HUDEP-2 (cell line): Measurements from ENCODE around the gene FBXO45.
A peak's percentile ranks its signal among the peaks of the same experiment; 100 is the strongest.
"Not testable (repeated sequence)": the region's sequence is repeated elsewhere in the genome, so short reads cannot be mapped to it uniquely, and the experiment has no call there.

Source experiments
- DNase-seq, 76 experiments: peaks; one replicate each; lab custom pipeline; 2025; ENCODE audit not compliant: unreplicated experiment in 76 of 76; lab: John Stamatoyannopoulos, UW

The FBXO45 gene

DNA sequence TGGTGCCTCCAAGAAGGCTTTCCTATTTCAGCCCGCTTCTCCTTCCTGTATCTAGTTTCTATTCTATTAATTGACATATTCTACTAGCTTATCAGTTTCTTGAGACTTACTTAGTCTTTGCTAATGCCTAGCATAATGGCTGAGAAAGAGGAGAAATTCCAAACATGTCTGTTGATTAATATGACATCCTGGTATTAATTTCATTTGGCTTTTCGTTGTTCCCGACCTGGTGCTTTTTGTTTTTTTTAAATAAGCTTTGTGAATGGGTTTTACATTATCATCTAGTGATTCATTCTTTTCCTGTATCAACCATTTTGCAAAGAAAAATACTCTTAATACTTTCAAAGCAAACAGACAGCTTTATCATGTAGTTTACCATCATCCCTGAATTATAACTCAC, 13.2 kb upstream of the FBXO45 start:
- DNase-seq, result no peak

- DNase-seq, result no peak
These were observed 11.2 kb upstream of the FBXO45 start for GRCh38 chr3:196557236-196557635.

DNA sequence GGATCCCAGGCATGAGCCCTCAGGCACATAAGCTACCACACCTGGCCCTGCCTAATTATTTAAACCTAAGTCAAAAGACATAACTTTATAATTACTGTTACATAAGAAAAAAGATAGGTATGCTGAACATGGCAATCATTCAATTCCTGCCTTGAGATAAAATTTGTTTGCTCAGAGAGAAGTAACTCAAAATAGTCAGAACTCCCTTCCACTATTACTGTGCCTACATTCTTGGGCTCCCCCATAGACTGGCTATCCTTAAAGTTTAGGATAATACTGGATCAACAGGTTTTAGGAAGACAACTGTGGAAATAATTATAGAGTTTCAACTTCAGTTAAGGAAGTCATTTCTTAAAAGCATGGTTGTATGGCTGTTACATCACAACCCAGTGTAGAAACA, 10.0 kb upstream of the FBXO45 start:
- DNase-seq, result no peak

DNA sequence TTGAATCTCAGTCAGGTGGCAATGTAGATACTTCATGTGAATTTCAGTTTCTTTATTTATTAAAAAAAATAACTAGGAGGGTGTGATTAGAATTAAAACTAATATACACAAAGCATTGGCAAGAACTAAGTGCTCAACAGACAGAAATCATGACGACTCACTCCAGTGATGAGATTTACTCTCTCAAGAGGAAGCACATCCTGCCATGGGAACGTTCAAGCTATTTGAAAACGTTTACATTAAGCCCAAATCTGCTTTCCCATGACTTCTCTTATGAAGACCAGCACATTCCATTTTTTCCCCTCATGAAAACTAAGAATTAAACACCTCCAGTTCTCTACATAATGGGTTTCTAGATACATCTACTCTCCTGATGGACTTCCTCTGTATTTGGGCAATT, 8.6 kb upstream of the FBXO45 start:
- no peak for DNase-seq

DNA sequence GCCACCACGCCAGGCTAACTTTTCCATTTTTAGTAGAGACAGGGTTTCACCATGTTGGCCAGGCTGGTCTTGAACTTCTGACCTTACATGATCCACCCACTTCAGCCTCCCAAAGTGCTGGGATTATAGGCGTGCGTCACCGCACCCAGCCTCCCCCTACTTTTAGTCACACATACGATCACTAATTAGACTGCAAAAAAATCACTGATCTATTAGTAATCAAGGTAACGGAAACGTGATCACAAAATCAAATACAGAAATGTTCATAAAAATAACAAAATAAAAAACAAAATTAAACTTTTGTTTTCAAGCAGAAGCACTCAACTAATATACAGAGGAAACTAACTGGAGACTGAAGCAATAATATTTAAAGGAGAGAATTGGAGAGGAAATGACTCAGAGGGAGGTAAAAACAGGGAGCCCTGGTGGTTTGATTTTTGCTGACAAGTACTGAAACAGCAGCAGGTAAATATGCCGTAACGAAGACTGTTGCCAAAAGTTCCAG, 4.7 kb upstream of the FBXO45 start:
- no peak for DNase-seq

DNA sequence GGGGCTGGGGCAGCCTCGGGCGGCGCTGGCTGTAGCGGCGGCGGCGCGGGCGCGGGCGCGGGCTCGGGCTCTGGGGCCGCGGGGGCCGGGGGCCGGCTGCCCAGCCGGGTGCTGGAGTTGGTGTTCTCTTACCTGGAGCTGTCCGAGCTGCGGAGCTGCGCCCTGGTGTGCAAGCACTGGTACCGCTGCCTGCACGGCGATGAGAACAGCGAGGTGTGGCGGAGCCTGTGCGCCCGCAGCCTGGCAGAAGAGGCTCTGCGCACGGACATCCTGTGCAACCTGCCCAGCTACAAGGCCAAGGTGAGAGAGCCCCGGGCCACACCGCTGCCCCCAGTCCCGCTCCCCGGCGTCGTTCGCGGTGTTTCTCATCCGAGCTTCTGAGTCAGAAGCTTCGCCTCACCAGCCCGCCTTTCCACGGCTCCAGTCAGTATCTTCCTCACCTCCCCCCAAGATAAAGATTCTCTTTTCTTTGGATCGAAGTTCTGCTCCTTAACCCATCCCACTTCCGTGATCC, 600 bp downstream of the FBXO45 start:
- DNase-seq, result peak in 29 of 76 experiments; percentile 5 to 57 (median 31)

GRCh38 chr3:196570332-196570731, 1.9 kb downstream of the FBXO45 start:
- DNase-seq, result not testable (repeated sequence)

DNA sequence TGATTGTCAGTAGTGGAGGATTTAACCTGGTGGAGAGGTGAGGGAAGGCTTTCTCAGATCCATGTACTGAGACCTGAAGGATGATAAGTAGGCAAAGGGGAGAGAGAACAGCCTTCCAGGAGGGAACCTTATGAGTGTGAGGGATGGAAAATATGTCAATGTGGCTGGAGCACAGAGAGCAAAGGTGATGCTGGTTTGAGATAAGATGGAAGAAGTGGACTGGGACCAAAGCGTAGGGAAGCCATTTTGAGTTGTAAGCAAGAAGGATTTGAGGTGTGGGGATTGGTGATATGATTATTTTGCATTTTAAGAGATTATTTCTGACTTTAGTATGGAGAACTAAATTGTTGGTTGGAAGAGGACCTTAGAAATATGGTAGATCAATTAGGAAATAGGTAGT, 3.9 kb downstream of the FBXO45 start:
- no peak for DNase-seq

GRCh38 chr3:196585044-196585757, 16.7 kb downstream of the FBXO45 start:
- DNase-seq, result no peak

- no peak for DNase-seq
These were observed 21.8 kb downstream of the FBXO45 start for GRCh38 chr3:196590279-196590678.

GRCh38 chr3:196596355-196596754, 27.9 kb downstream of the FBXO45 start:
- DNase-seq, result no peak

- peak in 1 of 76 experiments; percentile 12 for DNase-seq
These were observed 29.7 kb downstream of the FBXO45 start for GRCh38 chr3:196597971-196598733.

DNA sequence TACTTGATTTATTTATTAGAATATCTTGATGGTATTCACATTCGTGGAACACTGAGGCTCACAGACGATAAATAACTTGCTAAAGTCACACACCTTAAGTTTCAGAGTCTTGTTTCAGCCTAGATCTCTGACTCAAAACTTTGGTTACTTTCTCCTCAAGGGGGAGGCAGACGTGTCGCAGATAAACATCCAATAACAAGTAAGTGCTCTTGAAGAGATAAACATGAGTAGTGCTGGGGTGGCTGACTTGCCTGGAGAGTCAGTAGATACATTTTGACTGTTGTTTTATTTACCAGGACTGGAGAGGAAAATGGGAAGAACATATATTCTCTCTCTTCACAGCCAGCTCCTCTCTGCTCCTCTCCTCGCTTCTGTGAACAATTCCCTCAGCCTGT, 31.3 kb downstream of the FBXO45 start:
- DNase-seq, result peak in 38 of 76 experiments; percentile 4 to 69 (median 32)

- no peak for DNase-seq
These were observed 31.9 kb downstream of the FBXO45 start for GRCh38 chr3:196600359-196600758.

GRCh38 chr3:196602673-196603072, 34.2 kb downstream of the FBXO45 start:
- no peak for DNase-seq

- DNase-seq, result peak in 68 of 76 experiments; percentile 18 to 87 (median 62)
These were observed 35.2 kb downstream of the FBXO45 start for GRCh38 chr3:196603683-196604082.

- no peak for DNase-seq
These were observed 36.1 kb downstream of the FBXO45 start for GRCh38 chr3:196604548-196604947.

GRCh38 chr3:196608693-196609092, 40.2 kb downstream of the FBXO45 start:
- no peak for DNase-seq

GRCh38 chr3:196609343-196609775, 40.9 kb downstream of the FBXO45 start:
- DNase-seq, result peak in 74 of 76 experiments; percentile 45 to 96 (median 88)

- DNase-seq, result peak in 17 of 76 experiments; percentile 2 to 61 (median 22)
These were observed 41.5 kb downstream of the FBXO45 start for GRCh38 chr3:196609805-196610515.
